IMR-90 (cell line): ENCODE data around the gene RHOU. TPM values are rescaled to one million over a fixed set of nuclear protein-coding genes. Genes with fewer than 3 reads are reported as not detected.
"Not testable (repeated sequence)": the region's sequence is repeated elsewhere in the genome, so short reads cannot be mapped to it uniquely, and the experiment has no call there.

Experiments used
- ATAC-seq: fragments of 200-7000 bp; cut with Tn5 transposase; 2 replicates; pipeline ENCODE4 v1.9.1; 2020; ENCODE audit warnings: low read depth, mild to moderate bottlenecking, moderate library complexity
- BruUV-seq: library from RNA; stranded (reverse); fragments of 400-500 nt; replicated peaks from 2 replicates; lab custom pipeline; 2021; lab: Mats Ljungman, UMichigan
- CTCF ChIA-PET: fragments of 300-600 bp; formaldehyde crosslinking; extraction: SDS; loops from one replicate; lab custom pipeline; 2021; ENCODE audit warnings: antibody characterized with exemption; lab: Yijun Ruan, JAX
- POLR2A ChIA-PET: fragments of 300-600 bp; sonication (Branson Sonifier 250); formaldehyde crosslinking; loops from one replicate; lab custom pipeline; 2022; ENCODE audit warnings: antibody characterized with exemption; ENCODE audit not compliant: unreplicated experiment; lab: Charles Lee
- DNase-seq: peaks from one replicate; pipeline ENCODE4 v3.0.0; 2013
- H2AFZ ChIP-seq: replicated peaks from 2 replicates; pipeline ENCODE3; 2013; ENCODE audit warnings: low read length, mild to moderate bottlenecking; ENCODE audit not compliant: poor library complexity
- H2AK5ac ChIP-seq: 2 replicates; pipeline ENCODE4 v1.6.1; 2013; ENCODE audit warnings: low read depth, low read length, inconsistent platforms
- H2AK9ac ChIP-seq: replicated peaks from 2 replicates; pipeline ENCODE3; 2013; ENCODE audit warnings: mild to moderate bottlenecking, low read depth, low read length, moderate library complexity; ENCODE audit not compliant: poor library complexity
- H2BK120ac ChIP-seq: 2 replicates; pipeline ENCODE4 v1.6.1; 2013; ENCODE audit warnings: low read depth, low read length, inconsistent platforms
- H2BK15ac ChIP-seq: 3 replicates; pipeline ENCODE4 v1.6.1; 2013; ENCODE audit warnings: low read depth, low read length, inconsistent platforms
- H2BK20ac ChIP-seq: 2 replicates; pipeline ENCODE4 v1.6.1; 2013; ENCODE audit warnings: low read depth, mild to moderate bottlenecking, inconsistent platforms, low read length, moderate library complexity
- H2BK5ac ChIP-seq: 2 replicates; pipeline ENCODE4 v1.6.1; 2013; ENCODE audit warnings: mild to moderate bottlenecking, low read depth, low read length, inconsistent platforms; ENCODE audit not compliant: poor library complexity, severe bottlenecking
- H3K14ac ChIP-seq: replicated peaks from 2 replicates; pipeline ENCODE4 v1.6.1; 2013; ENCODE audit warnings: low read depth, low read length, inconsistent platforms
- H3K18ac ChIP-seq: 2 replicates; pipeline ENCODE4 v1.6.1; 2013; ENCODE audit warnings: low read depth, low read length, control low read depth
- H3K23ac ChIP-seq: 2 replicates; pipeline ENCODE4 v1.6.1; 2013; ENCODE audit warnings: low read depth, low read length, inconsistent platforms
- H3K27ac ChIP-seq: 2 replicates; pipeline ENCODE4 v1.5.1; 2013; ENCODE audit warnings: mild to moderate bottlenecking, control low read depth, low read length; ENCODE audit not compliant: insufficient read depth
- H3K27me3 ChIP-seq: 2 replicates; pipeline ENCODE4 v1.6.1; 2013; ENCODE audit warnings: low read length; ENCODE audit not compliant: control insufficient read depth, insufficient read depth
- H3K36me3 ChIP-seq: 2 replicates; pipeline ENCODE4 v1.6.1; 2013; ENCODE audit warnings: low read length, mixed read lengths; ENCODE audit not compliant: control insufficient read depth, insufficient read depth
- H3K4ac ChIP-seq: 2 replicates; pipeline ENCODE4 v1.6.1; 2013; ENCODE audit warnings: low read depth, low read length, inconsistent platforms
- H3K4me1 ChIP-seq: 2 replicates; pipeline ENCODE4 v1.6.1; 2013; ENCODE audit warnings: low read length, mixed read lengths; ENCODE audit not compliant: control insufficient read depth, insufficient read depth
- H3K4me2 ChIP-seq: 2 replicates; pipeline ENCODE4 v1.6.1; 2013; ENCODE audit warnings: low read depth, mild to moderate bottlenecking, control low read depth, low read length, moderate library complexity
- H3K4me3 ChIP-seq: 2 replicates; pipeline ENCODE4 v1.5.1; 2013; ENCODE audit warnings: low read depth, mild to moderate bottlenecking, control low read depth, low read length, moderate library complexity; ENCODE audit not compliant: insufficient read depth
- H3K56ac ChIP-seq: 2 replicates; pipeline ENCODE4 v1.6.1; 2013; ENCODE audit warnings: low read length, inconsistent platforms; ENCODE audit not compliant: insufficient read depth; ENCODE audit errors: extremely low read depth
- H3K79me1 ChIP-seq, 2 experiments: 2 replicates each; pipeline ENCODE4 v1.6.1; 2013; ENCODE audit warnings: low read length in 2 of 2, inconsistent platforms in 1 of 2, low read depth in 1 of 2
- H3K9ac ChIP-seq: 2 replicates; pipeline ENCODE4 v1.6.1; 2013; ENCODE audit warnings: low read depth, low read length, control low read depth
- H3K9me1 ChIP-seq: 2 replicates; pipeline ENCODE4 v1.6.1; 2013; ENCODE audit warnings: low read length, inconsistent platforms; ENCODE audit not compliant: insufficient read depth
- H3K9me3 ChIP-seq: 2 replicates; pipeline ENCODE4 v1.6.1; 2013; ENCODE audit warnings: low read length; ENCODE audit not compliant: control insufficient read depth, insufficient read depth
- H4K20me1 ChIP-seq: 2 replicates; pipeline ENCODE4 v1.6.1; 2013; ENCODE audit warnings: low read length, inconsistent platforms; ENCODE audit not compliant: insufficient read depth
- H4K5ac ChIP-seq: 2 replicates; pipeline ENCODE4 v1.6.1; 2013; ENCODE audit warnings: mild to moderate bottlenecking, low read depth, low read length, control low read depth
- H4K8ac ChIP-seq, 2 experiments: 2 replicates each; pipeline ENCODE4 v1.6.1; 2013; ENCODE audit warnings: low read depth in 2 of 2, low read length in 2 of 2, control low read depth in 1 of 2, inconsistent platforms in 1 of 2
- H4K91ac ChIP-seq: 2 replicates; pipeline ENCODE4 v1.6.1; 2013; ENCODE audit warnings: low read depth, low read length, inconsistent platforms; ENCODE audit not compliant: insufficient read depth
- WGBS, 2 experiments: methylation state at CpG; one replicate each; pipeline versions ENCODE4 v1.1.5 to v1.1.7; 2013; ENCODE audit warnings: missing lambda C conversion rate in 2 of 2; ENCODE audit not compliant: insufficient read length in 1 of 2; ENCODE audit errors: extremely low coverage in 2 of 2; 5-methylcytosine and 5-hydroxymethylcytosine counted together
- dilution Hi-C: fragments of 300-500 bp; cut with HindIII; formaldehyde crosslinking; loops from one replicate; pipeline ENCODE4 v1.14.3; 2018; ENCODE audit warnings: low sequenced_read_pairs; ENCODE audit not compliant: unreplicated experiment
- in situ Hi-C: fragments of 300-500 bp; cut with MboI; formaldehyde crosslinking; loops from 3 replicates; pipeline ENCODE4 v1.14.3; 2019; ENCODE audit warnings: low sequenced_read_pairs, inconsistent platforms, mixed read lengths
- intact Hi-C: fragments of 100-400 bp; cut with micrococcal nuclease; formaldehyde crosslinking; loops from 2 replicates; pipeline ENCODE4 v1.10.0; 2022
- polyA plus RNA-seq, 3 experiments: library from polyadenylated mRNA; depleted of rRNA; stranded (reverse); fragments of >200 nt; gene quantifications; 2 replicates each; pipeline ENCODE4 v1.2.3, GENCODE V29; 2012; ENCODE audit warnings: low replicate concordance in 1 of 3
- total RNA-seq: library from RNA; depleted of rRNA; stranded (reverse); fragments of >200 nt; gene quantifications from 2 replicates; pipeline ENCODE4 v1.2.3, GENCODE V29; 2012

Gene RHOU
- total and polyA plus RNA-seq, 2 of the 4 experiments (the other 2 are of a cell fraction), result 0.44 to 0.72 TPM

- H2AK5ac ChIP-seq, BruUV-seq, DNase-seq, dilution Hi-C loops, H3K27me3 ChIP-seq, H3K4ac ChIP-seq, H2AK9ac ChIP-seq, H4K91ac ChIP-seq, H2BK120ac ChIP-seq, H4K20me1 ChIP-seq, H3K4me1 ChIP-seq, POLR2A ChIA-PET, H3K9me3 ChIP-seq, ATAC-seq, H3K9me1 ChIP-seq, H2BK20ac ChIP-seq, H3K79me1 ChIP-seq, H3K4me2 ChIP-seq, intact Hi-C loops, H3K36me3 ChIP-seq, H2AFZ ChIP-seq, H4K8ac ChIP-seq, in situ Hi-C loops, H3K14ac ChIP-seq, CTCF ChIA-PET, H4K5ac ChIP-seq, H3K9ac ChIP-seq, H3K27ac ChIP-seq, H3K18ac ChIP-seq, H3K56ac ChIP-seq, H2BK15ac ChIP-seq, H3K4me3 ChIP-seq, H3K23ac ChIP-seq, H2BK5ac ChIP-seq: not testable (repeated sequence)
- no CpG with 5 or more reads among the region's 3 CpGs for WGBS, 2 experiments
These were observed 40.8 kb upstream of the RHOU start for GRCh38 chr1:228694447-228694846.
